ENCODE data around the gene PRUNE2. TPM values are rescaled to one million over a fixed set of nuclear protein-coding genes. Genes with fewer than 3 reads are reported as not detected.

The PRUNE2 gene
- total and polyA plus RNA-seq, 2 of the 8 experiments (the other 6 are each of a cell fraction or from before 2014, with no cell fraction given) = 5.5 to 13.3 TPM

GRCh38 chr9:76602199-76602598, 303.7 kb downstream of the PRUNE2 start (continued):
- TF ChIP-seq CHD7 (IDR thresholded peaks at IDR 0.05; ENCODE audit: insufficient replicate concordance, low read length) (no peak), EGR1 (IDR thresholded peaks at IDR 0.05; ENCODE audit: borderline replicate concordance, low read depth, low read length) (no peak), BACH1 (IDR thresholded peaks at IDR 0.05; ENCODE audit: low read length) (no peak), RFX5 (IDR thresholded peaks at IDR 0.05; ENCODE audit: borderline replicate concordance, low read depth, low read length) (no peak), TEAD4 (IDR thresholded peaks at IDR 0.05; ENCODE audit: low read depth, low read length) (no peak), TBP (IDR thresholded peaks at IDR 0.05; ENCODE audit: low read depth, low read length) (no peak), SIX5 (IDR thresholded peaks at IDR 0.05; ENCODE audit: low read depth, low read length) (no peak), RNF2 (IDR thresholded peaks at IDR 0.05; ENCODE audit: borderline replicate concordance, low read depth, low read length, missing control alignments, poor library complexity, severe bottlenecking) (no peak), POLR2AphosphoS5 (IDR thresholded peaks at IDR 0.05; ENCODE audit: low read depth, low read length) (no peak), GTF2F1 (IDR thresholded peaks at IDR 0.05; ENCODE audit: borderline replicate concordance, low read depth, low read length) (no peak), KDM4A (IDR thresholded peaks at IDR 0.05; ENCODE audit: low read depth, low read length, severe bottlenecking) (no peak), TAF1 (IDR thresholded peaks at IDR 0.05; ENCODE audit: low read depth, low read length) (no peak), CEBPB (IDR thresholded peaks at IDR 0.05; ENCODE audit: low read depth, low read length) (no peak)

Measured in H1 (cell line).